Camera-type eye (tissue), 1 donor: ENCODE results near the gene JMJD6. TPM values are rescaled to one million over a fixed set of nuclear protein-coding genes. Genes with fewer than 3 reads are reported as not detected.

Experiments
- total RNA-seq: library from RNA; depleted of rRNA; stranded (reverse); fragments of >200 nt; gene quantifications from one replicate; pipeline ENCODE4 v1.2.3, GENCODE V29; 2014

JMJD6 gene
- total RNA-seq: 30.1 TPM

GRCh38 chr17:76726231-76726775, at the start of gene JMJD6:
TSS of gene JMJD6 (minus strand) at chr17:76726606. CDS start at chr17:76726475, 131 bp downstream.

GRCh38 chr17:76737676-76738467, 11.5 kb upstream of the JMJD6 start, which contains the start of gene MFSD11:
TSS of gene MFSD11 (plus strand) at chr17:76738119. CDS start at chr17:76738353, 234 bp downstream.

GRCh38 chr17:76737082-76737675, 10.8 kb upstream of the JMJD6 start, which contains the start of gene SRSF2:
TSS of gene SRSF2 (minus strand) at chr17:76737331. CDS start at chr17:76737160, 171 bp downstream.

GRCh38 chr17:76726776-76727718, 641 bp upstream of the JMJD6 start, which contains the start of gene METTL23:
TSS of gene METTL23 (plus strand) at chr17:76726839. CDS start at chr17:76729711, 2,872 bp downstream.

GRCh38 chr17:76710863-76711611, 15.4 kb downstream of the JMJD6 start, which contains the start of gene MXRA7:
TSS of gene MXRA7 (minus strand) at chr17:76710965. CDS start at chr17:76710946, 19 bp downstream.

Other genes with a start within 250 kb of the JMJD6 start
- 9.1 TPM for gene RHBDF2, start 225.2 kb downstream of the JMJD6 start, total RNA-seq
- gene CYGB, start 188.9 kb downstream of the JMJD6 start, total RNA-seq: 12.5 TPM
- 14.3 TPM for gene PRCD, start 186.6 kb downstream of the JMJD6 start, total RNA-seq
- 28.5 TPM for gene ST6GALNAC2, start 140.7 kb downstream of the JMJD6 start, total RNA-seq
- 2.0 TPM for gene ST6GALNAC1, start 82.8 kb downstream of the JMJD6 start, total RNA-seq
- gene MXRA7, start 15.6 kb downstream of the JMJD6 start, total RNA-seq: 220 TPM
- 31.7 TPM for gene METTL23, start 233 bp upstream of the JMJD6 start, total RNA-seq
- 172 TPM for gene SRSF2, start 10.7 kb upstream of the JMJD6 start, total RNA-seq
- gene MFSD11, start 11.5 kb upstream of the JMJD6 start, total RNA-seq: 77.8 TPM
- 9.8 TPM for gene MGAT5B, start 141.8 kb upstream of the JMJD6 start, total RNA-seq